Left lung (tissue), 10 donors: ENCODE results near the gene GASK1A. TPM values are rescaled to one million over a fixed set of nuclear protein-coding genes. Genes with fewer than 3 reads are reported as not detected.

Experiments used
- ATAC-seq: fragments of 200-7000 bp; cut with Tn5 transposase; one replicate; pipeline ENCODE4 v1.9.1; 2020; ENCODE audit warnings: moderate library complexity
- DNase-seq, 4 donors: peaks; one replicate each; pipeline ENCODE4 v3.0.0-alpha.2; 2013 to 2020
- H3K27ac ChIP-seq, 2 donors: fragments of 200-600 bp; sonication (generic) in 1 of 2; one replicate each; pipeline versions ENCODE4 v1.5.0 to v1.8.0; 2020 to 2021
- H3K27me3 ChIP-seq, 2 donors: fragments of 200-600 bp; sonication (generic) in 1 of 2; one replicate each; pipeline versions ENCODE4 v1.5.0 to v1.8.0; 2020 to 2021
- H3K36me3 ChIP-seq, 2 donors: fragments of 200-600 bp; sonication (generic) in 1 of 2; one replicate each; pipeline versions ENCODE4 v1.5.0 to v1.8.0; 2020 to 2021
- H3K4me1 ChIP-seq, 2 donors: fragments of 200-600 bp; one replicate each; pipeline ENCODE4 v1.8.0; 2021
- H3K4me3 ChIP-seq, 2 donors: fragments of 200-600 bp; sonication (generic) in 1 of 2; one replicate each; pipeline versions ENCODE4 v1.5.0 to v1.8.0; 2020 to 2021; ENCODE audit warnings: mild to moderate bottlenecking in 1 of 2
- H3K9me3 ChIP-seq, 2 donors: fragments of 200-600 bp; sonication (generic) in 1 of 2; one replicate each; pipeline versions ENCODE4 v1.5.0 to v1.8.0; 2020 to 2021
- CTCF ChIP-seq, 2 donors: fragments of 200-600 bp; sonication (generic) in 1 of 2; IDR thresholded peaks; one replicate each; pipeline versions ENCODE4 v1.5.0 to v1.8.0; 2021; ENCODE audit warnings: antibody characterized with exemption in 2 of 2
- intact Hi-C, 2 donors: fragments of 100-400 bp; cut with DNase I; formaldehyde crosslinking; loops; one replicate each; pipeline versions ENCODE4 v1.11.2 to v1.14.2; 2022
- polyA plus RNA-seq, 6 donors: library from polyadenylated mRNA; unstranded; fragments of 120-200 nt; gene quantifications; one replicate each; pipeline ENCODE4 v1.2.1, GENCODE V29; 2013; ENCODE audit not compliant: insufficient read length in 6 of 6
- total RNA-seq, 2 donors: library from RNA; stranded (reverse); fragmentation: NEBNext Ultra II Directional; extraction: Animal tissue kit (Norgen Biotek cat#: 25700); gene quantifications; one replicate each; pipeline ENCODE4 v1.2.1, GENCODE V29; 2021
- donor health status: DM: no; HTN: yes; CAD: no.
- donor health status: DM: no; HTN: no; CAD: no.

Gene GASK1A
- total and polyA plus RNA-seq, 8 donors = 3.1 to 12.3 (median 4.2) TPM

GRCh38 chr3:42960282-42960681 is 18.8 kb upstream of the GASK1A start:
- Histone ChIP-seq H3K9me3 (no peaks in the 10 kb centered on the region), H3K36me3 (no peaks in the 10 kb centered on the region), H3K27me3 (no peaks in the 10 kb centered on the region), H3K27ac (no peak overlapping the region), H3K4me3 (no peak overlapping the region), H3K4me1 (no peaks in the 10 kb centered on the region)
- no peak for TF ChIP-seq CTCF (IDR thresholded peaks at IDR 0.05)
- no peak for ATAC-seq
- intact Hi-C loops = loop anchor here in 1 of 2 donors (5.0 kb wide), 1 partner anchor 197 kb away; no protein-coding TSS in a partner anchor
- no peak for DNase-seq

GRCh38 chr3:42960786-42961185 is 18.3 kb upstream of the GASK1A start:
- H3K36me3 ChIP-seq = no peaks in the 10 kb centered on the region
- no peaks in the 10 kb centered on the region for H3K4me1 ChIP-seq
- intact Hi-C loops = loop anchor here in 1 of 2 donors (5.0 kb wide), 1 partner anchor 197 kb away; no protein-coding TSS in a partner anchor
- no peaks in the 10 kb centered on the region for H3K27me3 ChIP-seq
- no peak for TF ChIP-seq CTCF (IDR thresholded peaks at IDR 0.05)
- H3K27ac ChIP-seq = no peak overlapping the region
- H3K4me3 ChIP-seq = no peak overlapping the region
- DNase-seq (no peak), ATAC-seq (no peak)
- H3K9me3 ChIP-seq = no peaks in the 10 kb centered on the region

- peak; percentile 58 to 69 for TF ChIP-seq CTCF (IDR thresholded peaks at IDR 0.05)
- ATAC-seq (peak; percentile 85), DNase-seq (peak in 2 of 4 donors; percentile 65 to 71)
- no peaks in the 10 kb centered on the region for H3K36me3 ChIP-seq
- H3K27me3 ChIP-seq = no peaks in the 10 kb centered on the region
- H3K4me1 ChIP-seq = no peaks in the 10 kb centered on the region
- H3K4me3 ChIP-seq = no peak overlapping the region
- H3K9me3 ChIP-seq = no peaks in the 10 kb centered on the region
- H3K27ac ChIP-seq = no peak overlapping the region
- intact Hi-C loops = loop anchor here in 1 of 2 donors (5.0 kb wide), 1 partner anchor 196 kb away; no protein-coding TSS in a partner anchor
Measured at GRCh38 chr3:42961633-42962032, 17.5 kb upstream of the GASK1A start.

- Histone ChIP-seq H3K4me1 (no peaks in the 10 kb centered on the region), H3K4me3 (no peak overlapping the region), H3K27ac (no peak overlapping the region), H3K27me3 (no peaks in the 10 kb centered on the region), H3K36me3 (no peaks in the 10 kb centered on the region), H3K9me3 (no peaks in the 10 kb centered on the region)
- TF ChIP-seq CTCF (IDR thresholded peaks at IDR 0.05) = no peak
- DNase-seq = no peak
- intact Hi-C loops = loop anchor here in 1 of 2 donors (5.0 kb wide), 1 partner anchor 194 kb away; no protein-coding TSS in a partner anchor
- ATAC-seq = no peak
Measured at GRCh38 chr3:42963269-42963668, 15.8 kb upstream of the GASK1A start.

GRCh38 chr3:42964266-42964665 is 14.8 kb upstream of the GASK1A start:
- H3K4me3 ChIP-seq = no peak overlapping the region
- H3K27ac ChIP-seq = no peak overlapping the region
- no peaks in the 10 kb centered on the region for H3K27me3 ChIP-seq
- DNase-seq (no peak), ATAC-seq (no peak)
- intact Hi-C loops = loop anchor here in 1 of 2 donors (5.0 kb wide), 1 partner anchor 193 kb away; no protein-coding TSS in a partner anchor
- no peaks in the 10 kb centered on the region for H3K4me1 ChIP-seq
- H3K9me3 ChIP-seq = no peaks in the 10 kb centered on the region
- TF ChIP-seq CTCF (IDR thresholded peaks at IDR 0.05) = no peak
- no peaks in the 10 kb centered on the region for H3K36me3 ChIP-seq
